Mesendoderm (in vitro differentiated cells): ENCODE data around the gene WDR75.
A peak's percentile ranks its signal among the peaks of the same experiment; 100 is the strongest.

Experiments
- DNase-seq: peaks from one replicate; pipeline ENCODE4 v3.0.0; 2013
- H2AK5ac ChIP-seq: 2 replicates; pipeline ENCODE4 v1.6.1; 2013; ENCODE audit warnings: low read length, inconsistent platforms
- H2BK120ac ChIP-seq: 2 replicates; pipeline ENCODE4 v1.6.1; 2013; ENCODE audit warnings: low read depth, mild to moderate bottlenecking, low read length, moderate library complexity, mixed read lengths
- H2BK15ac ChIP-seq: replicated peaks from 2 replicates; pipeline ENCODE4 v1.6.1; 2013; ENCODE audit warnings: low read depth, mild to moderate bottlenecking, moderate library complexity
- H2BK5ac ChIP-seq: 2 replicates; pipeline ENCODE4 v1.6.1; 2013; ENCODE audit warnings: low read length, inconsistent platforms
- H3K18ac ChIP-seq: 2 replicates; pipeline ENCODE4 v1.6.1; 2013; ENCODE audit warnings: mild to moderate bottlenecking, low read length, mixed read lengths
- H3K23ac ChIP-seq: one replicate; pipeline ENCODE4 v1.6.1; 2013; ENCODE audit warnings: low read length
- H3K27ac ChIP-seq: 2 replicates; pipeline ENCODE4 v1.5.1; 2013; ENCODE audit warnings: low read depth, mild to moderate bottlenecking, inconsistent platforms, low read length, moderate library complexity
- H3K27me3 ChIP-seq: 2 replicates; pipeline ENCODE4 v1.6.1; 2013; ENCODE audit warnings: low read length, control low read depth, mild to moderate bottlenecking, inconsistent platforms; ENCODE audit not compliant: insufficient read depth, poor library complexity
- H3K36me3 ChIP-seq: 2 replicates; pipeline ENCODE4 v1.6.1; 2013; ENCODE audit warnings: low read length, inconsistent platforms; ENCODE audit not compliant: control insufficient read depth, insufficient read depth
- H3K4ac ChIP-seq: one replicate; pipeline ENCODE4 v1.6.1; 2013; ENCODE audit warnings: low read depth, mild to moderate bottlenecking, low read length, moderate library complexity
- H3K4me1 ChIP-seq: 2 replicates; pipeline ENCODE4 v1.6.1; 2013; ENCODE audit warnings: low read depth, low read length, inconsistent platforms; ENCODE audit not compliant: control insufficient read depth
- H3K4me2 ChIP-seq: 2 replicates; pipeline ENCODE4 v1.6.1; 2013; ENCODE audit warnings: low read length
- H3K4me3 ChIP-seq: 2 replicates; pipeline ENCODE4 v1.5.1; 2013; ENCODE audit warnings: mild to moderate bottlenecking, low read length
- H3K56ac ChIP-seq: one replicate; pipeline ENCODE4 v1.6.1; 2013; ENCODE audit warnings: low read length
- H3K79me1 ChIP-seq: 2 replicates; pipeline ENCODE4 v1.6.1; 2013; ENCODE audit warnings: low read length, inconsistent platforms
- H3K79me2 ChIP-seq: 2 replicates; pipeline ENCODE4 v1.6.1; 2013; ENCODE audit warnings: mild to moderate bottlenecking, low read length; ENCODE audit not compliant: control insufficient read depth, insufficient read depth
- H3K9ac ChIP-seq: 2 replicates; pipeline ENCODE4 v1.6.1; 2013; ENCODE audit warnings: low read length, inconsistent platforms
- H4K5ac ChIP-seq: one replicate; pipeline ENCODE4 v1.6.1; 2013; ENCODE audit warnings: low read length
- H4K8ac ChIP-seq: one replicate; pipeline ENCODE4 v1.6.1; 2013; ENCODE audit warnings: low read depth, mild to moderate bottlenecking, control low read depth, low read length, moderate library complexity
- WGBS: extraction: QIAGEN DNeasy Blood & Tissue Kit; methylation state at CpG from one replicate; pipeline ENCODE4 v1.1.7; 2013; ENCODE audit warnings: low lambda C conversion rate, missing lambda C conversion rate; ENCODE audit not compliant: insufficient coverage; ENCODE audit errors: extremely low coverage; 5-methylcytosine and 5-hydroxymethylcytosine counted together

Gene WDR75

GRCh38 chr2:189441709-189442074 lies 418 bp downstream of the WDR75 start:
- Histone ChIP-seq H3K23ac (peak overlapping the region; percentile 67), H3K4me3 (peak overlapping the region; percentile 58), H4K5ac (peak overlapping the region; percentile 36), H3K56ac (peak overlapping the region; percentile 93), H3K27ac (peak overlapping the region; percentile 23), H4K8ac (no peak overlapping the region), H3K9ac (peak overlapping the region; percentile 94), H3K36me3 (no peaks in the 10 kb centered on the region), H3K4me1 (peaks cover 2% of the 10 kb centered on the region), H2BK5ac (no peak overlapping the region), H3K4ac (no peak overlapping the region), H2BK15ac (no peak overlapping the region), H2AK5ac (no peak overlapping the region), H3K79me2 (peaks cover 50% of the 10 kb centered on the region), H3K4me2 (peak overlapping the region; percentile 43), H3K79me1 (peaks cover 12% of the 10 kb centered on the region), H3K27me3 (no peaks in the 10 kb centered on the region), H2BK120ac (no peak overlapping the region), H3K18ac (peak overlapping the region; percentile 56)
- no peak for DNase-seq
- WGBS = no CpG with 5 or more reads among the region's 12 CpGs

DNA sequence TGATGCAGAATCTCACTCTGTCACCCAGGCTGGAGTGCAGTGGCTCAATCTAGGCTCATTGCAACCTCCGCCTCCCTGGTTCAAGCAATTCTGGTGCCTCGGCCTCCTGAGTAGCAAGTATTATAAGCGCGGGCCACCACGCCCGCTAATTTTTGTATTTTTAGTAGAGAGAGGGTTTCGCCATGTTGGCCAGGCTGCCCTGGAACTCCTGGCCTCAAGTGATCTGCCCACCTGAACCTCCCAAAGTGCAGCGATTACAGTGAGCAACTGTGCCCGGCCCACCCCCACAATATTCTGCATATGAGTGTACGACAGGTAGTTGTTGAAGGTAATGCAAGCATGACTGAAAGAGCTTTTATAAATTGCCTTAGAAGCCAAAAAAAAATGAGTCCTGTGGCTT lies 1.2 kb downstream of the WDR75 start:
- Histone ChIP-seq H3K9ac (peak overlapping the region; percentile 32), H3K79me2 (peaks cover 56% of the 10 kb centered on the region), H4K8ac (no peak overlapping the region), H3K56ac (peak overlapping the region; percentile 38), H3K36me3 (no peaks in the 10 kb centered on the region), H2AK5ac (no peak overlapping the region), H3K4me1 (peaks cover 2% of the 10 kb centered on the region), H2BK120ac (no peak overlapping the region), H2BK5ac (no peak overlapping the region), H3K27me3 (no peaks in the 10 kb centered on the region), H3K18ac (no peak overlapping the region), H3K79me1 (peaks cover 15% of the 10 kb centered on the region), H2BK15ac (no peak overlapping the region), H3K4me2 (peak overlapping the region; percentile 9), H3K23ac (no peak overlapping the region), H4K5ac (no peak overlapping the region), H3K27ac (no peak overlapping the region), H3K4ac (no peak overlapping the region), H3K4me3 (no peak overlapping the region)
- DNase-seq = no peak
- no CpG with 5 or more reads among the region's 10 CpGs for WGBS

DNA sequence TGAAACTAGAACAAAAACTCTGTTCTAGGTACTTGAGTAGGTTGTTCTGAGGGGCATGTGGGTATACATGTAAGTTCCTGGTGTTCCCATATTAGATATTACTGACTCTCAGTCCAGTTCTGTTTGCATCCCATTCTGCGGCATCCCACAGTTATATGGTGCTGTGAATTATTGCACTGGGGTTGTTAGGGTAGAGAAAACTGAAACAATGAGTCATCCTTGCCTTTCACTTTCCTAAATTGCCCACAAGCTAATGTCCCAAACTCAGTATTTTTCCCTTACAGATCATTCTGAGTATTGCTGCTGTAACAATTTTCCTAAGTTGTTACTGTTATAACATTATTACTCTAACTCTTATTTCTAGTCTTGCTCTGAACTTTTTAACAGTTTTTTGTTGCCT lies 3.0 kb downstream of the WDR75 start:
- H3K23ac ChIP-seq = no peak overlapping the region
- H2BK5ac ChIP-seq = no peak overlapping the region
- H3K79me2 ChIP-seq = peaks cover 56% of the 10 kb centered on the region
- H2AK5ac ChIP-seq = no peak overlapping the region
- H3K36me3 ChIP-seq = no peaks in the 10 kb centered on the region
- no peak overlapping the region for H4K5ac ChIP-seq
- no peak overlapping the region for H3K9ac ChIP-seq
- no peak overlapping the region for H3K18ac ChIP-seq
- H2BK15ac ChIP-seq = no peak overlapping the region
- H3K27ac ChIP-seq = no peak overlapping the region
- H4K8ac ChIP-seq = no peak overlapping the region
- no peak for DNase-seq
- no peak overlapping the region for H3K56ac ChIP-seq
- H3K79me1 ChIP-seq = peaks cover 15% of the 10 kb centered on the region
- no peaks in the 10 kb centered on the region for H3K27me3 ChIP-seq
- no peak overlapping the region for H2BK120ac ChIP-seq
- peaks cover 2% of the 10 kb centered on the region for H3K4me1 ChIP-seq
- H3K4me2 ChIP-seq = no peak overlapping the region
- no peak overlapping the region for H3K4me3 ChIP-seq
- no CpG with 5 or more reads among the region's 1 CpG for WGBS
- H3K4ac ChIP-seq = no peak overlapping the region

GRCh38 chr2:189446780-189447179 lies 5.5 kb downstream of the WDR75 start:
- H3K9ac ChIP-seq = no peak overlapping the region
- H3K36me3 ChIP-seq = no peaks in the 10 kb centered on the region
- no peak overlapping the region for H3K4me2 ChIP-seq
- no peak for DNase-seq
- peaks cover 52% of the 10 kb centered on the region for H3K79me2 ChIP-seq
- no peak overlapping the region for H3K56ac ChIP-seq
- H2BK15ac ChIP-seq = no peak overlapping the region
- no peaks in the 10 kb centered on the region for H3K27me3 ChIP-seq
- H2BK5ac ChIP-seq = no peak overlapping the region
- H3K4me3 ChIP-seq = no peak overlapping the region
- H3K4ac ChIP-seq = no peak overlapping the region
- no CpG with 5 or more reads among the region's 2 CpGs for WGBS
- H4K8ac ChIP-seq = no peak overlapping the region
- H3K27ac ChIP-seq = no peak overlapping the region
- H2AK5ac ChIP-seq = no peak overlapping the region
- no peak overlapping the region for H3K18ac ChIP-seq
- H3K79me1 ChIP-seq = peaks cover 15% of the 10 kb centered on the region
- peaks cover 2% of the 10 kb centered on the region for H3K4me1 ChIP-seq
- no peak overlapping the region for H3K23ac ChIP-seq
- H4K5ac ChIP-seq = no peak overlapping the region
- H2BK120ac ChIP-seq = no peak overlapping the region

DNA sequence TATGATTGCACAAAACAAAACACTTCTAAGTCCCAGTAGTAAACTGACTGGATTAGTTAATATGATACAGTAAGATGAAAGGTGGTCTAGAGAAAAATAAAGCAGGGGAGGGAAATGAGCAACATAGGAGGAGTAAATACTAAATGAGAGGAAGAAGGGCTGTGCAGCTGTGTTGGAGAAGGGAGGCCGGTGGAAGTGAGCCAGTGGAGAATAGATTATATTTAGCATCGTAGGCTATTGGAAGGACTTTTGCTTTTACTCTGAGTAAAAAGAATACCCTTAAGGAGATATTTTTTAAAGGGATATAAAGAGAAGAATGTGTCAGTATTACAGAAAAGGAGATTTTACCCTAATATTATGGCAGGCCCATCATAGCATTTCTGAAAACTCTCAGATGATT lies 12.7 kb downstream of the WDR75 start:
- no peak overlapping the region for H3K4me3 ChIP-seq
- H2AK5ac ChIP-seq = no peak overlapping the region
- H3K27me3 ChIP-seq = no peaks in the 10 kb centered on the region
- no CpG with 5 or more reads among the region's 2 CpGs for WGBS
- no peaks in the 10 kb centered on the region for H3K79me2 ChIP-seq
- no peak overlapping the region for H2BK5ac ChIP-seq
- no peak overlapping the region for H3K4me2 ChIP-seq
- H3K27ac ChIP-seq = no peak overlapping the region
- no peak overlapping the region for H3K56ac ChIP-seq
- no peak overlapping the region for H2BK120ac ChIP-seq
- no peak overlapping the region for H2BK15ac ChIP-seq
- H3K4ac ChIP-seq = no peak overlapping the region
- DNase-seq = no peak
- no peak overlapping the region for H3K9ac ChIP-seq
- no peak overlapping the region for H3K23ac ChIP-seq
- H3K18ac ChIP-seq = no peak overlapping the region
- H3K79me1 ChIP-seq = no peaks in the 10 kb centered on the region
- H4K8ac ChIP-seq = no peak overlapping the region
- no peaks in the 10 kb centered on the region for H3K4me1 ChIP-seq
- no peak overlapping the region for H4K5ac ChIP-seq
- H3K36me3 ChIP-seq = no peaks in the 10 kb centered on the region

GRCh38 chr2:189465076-189465475 lies 23.8 kb downstream of the WDR75 start:
- Histone ChIP-seq H2AK5ac (no peak overlapping the region), H2BK120ac (no peak overlapping the region), H3K4me3 (no peak overlapping the region), H3K23ac (no peak overlapping the region), H3K27ac (no peak overlapping the region), H3K9ac (no peak overlapping the region), H2BK15ac (no peak overlapping the region), H3K4ac (no peak overlapping the region), H3K4me1 (no peaks in the 10 kb centered on the region), H3K18ac (no peak overlapping the region), H3K79me1 (no peaks in the 10 kb centered on the region), H4K5ac (no peak overlapping the region), H4K8ac (no peak overlapping the region), H3K79me2 (no peaks in the 10 kb centered on the region), H2BK5ac (no peak overlapping the region), H3K36me3 (peaks cover 15% of the 10 kb centered on the region), H3K56ac (no peak overlapping the region), H3K27me3 (no peaks in the 10 kb centered on the region), H3K4me2 (no peak overlapping the region)
- WGBS = no CpG with 5 or more reads among the region's 1 CpG
- DNase-seq = no peak
